HL-60 (cell line): ENCODE results near the gene IL11.

ENCODE experiments used
- CTCF ChIP-seq: IDR thresholded peaks from one replicate; pipeline ENCODE4 v1.5.1; 2011; ENCODE audit warnings: low read length, control low read depth, inconsistent platforms; ENCODE audit not compliant: insufficient read depth
- POLR2AphosphoS5 ChIP-seq: IDR thresholded peaks from 2 replicates; pipeline ENCODE4 v1.6.1; 2012; ENCODE audit warnings: low read depth
- SPI1 ChIP-seq: IDR thresholded peaks from 2 replicates; pipeline ENCODE4 v1.6.1; 2012; ENCODE audit warnings: low read depth, mild to moderate bottlenecking, borderline replicate concordance

GRCh38 chr19:55341595-55342531, 28.4 kb downstream of the IL11 start:
- TF ChIP-seq CTCF (no peak), POLR2AphosphoS5 (no peak), SPI1 (no peak)
